Endothelial cell (in vitro differentiated cells): ENCODE measurements around the gene UQCRQ. TPM values are rescaled to one million over a fixed set of nuclear protein-coding genes. Genes with fewer than 3 reads are reported as not detected.

Experiments used
- DNase-seq: peaks from one replicate; pipeline ENCODE4 v3.0.0; 2021; ENCODE audit warnings: low spot score
- H3K27ac Mint-ChIP-seq: one replicate; pipeline ENCODE4 v1.8.0; 2021; ENCODE audit warnings: mixed read lengths, inconsistent platforms; ENCODE audit not compliant: unreplicated experiment
- H3K27me3 Mint-ChIP-seq: one replicate; pipeline ENCODE4 v1.8.0; 2021; ENCODE audit warnings: mild to moderate bottlenecking, moderate library complexity, mixed read lengths, inconsistent platforms; ENCODE audit not compliant: unreplicated experiment
- H3K36me3 Mint-ChIP-seq: one replicate; pipeline ENCODE4 v1.8.0; 2021; ENCODE audit warnings: mild to moderate bottlenecking, low read depth, mixed read lengths, inconsistent platforms; ENCODE audit not compliant: unreplicated experiment
- H3K4me1 Mint-ChIP-seq: one replicate; pipeline ENCODE4 v1.8.0; 2021; ENCODE audit warnings: mild to moderate bottlenecking, mixed read lengths, inconsistent platforms; ENCODE audit not compliant: unreplicated experiment
- H3K4me3 Mint-ChIP-seq: one replicate; pipeline ENCODE4 v1.8.0; 2021; ENCODE audit warnings: mild to moderate bottlenecking, mixed read lengths, inconsistent platforms; ENCODE audit not compliant: unreplicated experiment
- H3K9me3 Mint-ChIP-seq: one replicate; pipeline ENCODE4 v1.8.0; 2021; ENCODE audit warnings: mixed read lengths, inconsistent platforms; ENCODE audit not compliant: unreplicated experiment
- CTCF ChIP-seq: fragments of 200-600 bp; sonication (generic); IDR thresholded peaks from one replicate; pipeline ENCODE4 v1.5.0; 2021; ENCODE audit warnings: antibody characterized with exemption; ENCODE audit not compliant: unreplicated experiment
- total RNA-seq: library from RNA; stranded (reverse); fragmentation: NEBNext Ultra II Directional; extraction: Animal tissue kit (Norgen Biotek cat#: 25700); gene quantifications from one replicate; pipeline ENCODE4 v1.2.1, GENCODE V29; 2021; ENCODE audit not compliant: unreplicated experiment

Gene UQCRQ
- total RNA-seq, 1 donor from 2014 or later: 152 TPM

GRCh38 chr5:132825033-132825833 is 41.2 kb upstream of the UQCRQ start:
- no peak for DNase-seq
- TF ChIP-seq CTCF: no peak
- Mint-ChIP-seq H3K36me3 (peaks cover 5% of the 10 kb centered on the region), H3K4me1 (peaks cover 13% of the 10 kb centered on the region), H3K27me3 (peaks cover 17% of the 10 kb centered on the region), H3K4me3 (no peak overlapping the region), H3K27ac (no peak overlapping the region), H3K9me3 (no peaks in the 10 kb centered on the region)

DNA sequence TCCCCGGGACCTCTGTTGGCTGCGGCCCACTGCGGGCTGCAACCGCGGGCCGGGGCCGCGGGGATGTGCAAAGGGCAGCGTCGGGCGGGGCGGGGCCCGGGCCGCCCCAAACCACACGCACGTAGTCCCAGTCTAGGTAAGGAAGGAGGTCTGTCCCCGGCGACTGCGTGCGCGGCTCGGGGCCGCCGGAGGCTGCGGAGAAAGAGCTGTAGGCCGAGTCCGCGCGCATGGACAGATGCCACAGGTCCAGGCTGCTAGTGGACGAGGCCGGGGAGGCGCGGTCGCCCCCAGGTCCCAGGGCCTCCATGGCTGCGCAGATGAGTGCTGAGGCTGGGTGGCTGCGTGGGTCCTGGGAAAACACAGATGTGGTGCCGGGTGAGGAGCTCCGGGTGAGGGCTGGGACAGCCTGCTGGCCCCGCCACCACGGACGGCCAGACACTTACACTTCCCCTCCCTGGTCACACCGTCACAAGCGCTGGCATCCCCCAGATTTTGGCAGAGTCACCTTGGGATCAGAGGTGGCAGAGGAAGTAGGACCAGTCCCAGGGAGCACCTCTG is 40.5 kb upstream of the UQCRQ start:
- Mint-ChIP-seq H3K27me3 (peaks cover 17% of the 10 kb centered on the region), H3K27ac (no peak overlapping the region), H3K4me3 (no peak overlapping the region), H3K36me3 (peaks cover 5% of the 10 kb centered on the region), H3K9me3 (no peaks in the 10 kb centered on the region), H3K4me1 (peaks cover 13% of the 10 kb centered on the region)
- TF ChIP-seq CTCF: no peak
- DNase-seq: no peak

- peak overlapping the region; percentile 51 for H3K4me3 Mint-ChIP-seq
- H3K9me3 Mint-ChIP-seq: no peaks in the 10 kb centered on the region
- H3K36me3 Mint-ChIP-seq: peaks cover 5% of the 10 kb centered on the region
- TF ChIP-seq CTCF: no peak
- peaks cover 19% of the 10 kb centered on the region for H3K27me3 Mint-ChIP-seq
- H3K4me1 Mint-ChIP-seq: peaks cover 19% of the 10 kb centered on the region
- H3K27ac Mint-ChIP-seq: no peak overlapping the region
- no peak for DNase-seq
These were observed 39.9 kb upstream of the UQCRQ start for GRCh38 chr5:132826424-132827082.

- H3K4me3 Mint-ChIP-seq: no peak overlapping the region
These were observed 38.3 kb upstream of the UQCRQ start for GRCh38 chr5:132827943-132828673.

More at GRCh38 chr5:132827943-132828673, 38.3 kb upstream of the UQCRQ start:
- Mint-ChIP-seq H3K4me1 (peaks cover 19% of the 10 kb centered on the region), H3K27me3 (peaks cover 16% of the 10 kb centered on the region), H3K27ac (no peak overlapping the region), H3K9me3 (no peaks in the 10 kb centered on the region), H3K36me3 (peaks cover 5% of the 10 kb centered on the region)
- TF ChIP-seq CTCF: no peak
- no peak for DNase-seq
